AG09309 (cell line): ENCODE data around the gene PLAC8.
A peak's percentile ranks its signal among the peaks of the same experiment; 100 is the strongest.

Experiments
- DNase-seq: peaks from one replicate; pipeline ENCODE4 v3.0.0-alpha.2; 2010; ENCODE audit warnings: low read depth
- H3K4me3 ChIP-seq: 2 replicates; pipeline ENCODE4 v1.5.1; 2011; ENCODE audit warnings: mild to moderate bottlenecking, low read depth, low read length, moderate library complexity; ENCODE audit not compliant: control insufficient read depth
- CTCF ChIP-seq: IDR thresholded peaks from 2 replicates; pipeline ENCODE4 v1.5.1; 2011; ENCODE audit warnings: mild to moderate bottlenecking, low read depth, low read length, inconsistent platforms; ENCODE audit not compliant: insufficient read depth, control insufficient read depth; ENCODE audit errors: missing control alignments

PLAC8 gene

DNA sequence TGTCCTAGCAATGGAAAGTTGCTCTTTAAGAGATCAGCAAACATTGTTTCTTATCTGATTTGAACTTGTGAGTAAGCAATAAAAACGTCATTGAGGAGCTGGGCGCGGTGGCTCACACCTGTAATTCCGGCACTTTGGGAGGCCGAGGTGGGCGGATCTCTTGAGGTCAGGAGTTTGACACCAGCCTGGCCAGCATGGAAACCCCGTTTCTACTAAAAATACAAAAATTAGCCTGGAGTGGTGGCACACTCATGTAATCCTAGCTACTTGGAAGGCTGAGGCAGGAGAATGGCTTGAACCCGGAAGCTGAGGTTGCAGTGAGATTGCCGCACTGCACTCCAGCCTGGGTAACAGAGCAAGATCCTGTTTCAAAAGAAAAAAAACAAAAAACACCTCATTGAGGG, 11.2 kb upstream of the PLAC8 start:
- no peak for DNase-seq
- no peak for TF ChIP-seq CTCF
- no peak overlapping the region for H3K4me3 ChIP-seq

DNA sequence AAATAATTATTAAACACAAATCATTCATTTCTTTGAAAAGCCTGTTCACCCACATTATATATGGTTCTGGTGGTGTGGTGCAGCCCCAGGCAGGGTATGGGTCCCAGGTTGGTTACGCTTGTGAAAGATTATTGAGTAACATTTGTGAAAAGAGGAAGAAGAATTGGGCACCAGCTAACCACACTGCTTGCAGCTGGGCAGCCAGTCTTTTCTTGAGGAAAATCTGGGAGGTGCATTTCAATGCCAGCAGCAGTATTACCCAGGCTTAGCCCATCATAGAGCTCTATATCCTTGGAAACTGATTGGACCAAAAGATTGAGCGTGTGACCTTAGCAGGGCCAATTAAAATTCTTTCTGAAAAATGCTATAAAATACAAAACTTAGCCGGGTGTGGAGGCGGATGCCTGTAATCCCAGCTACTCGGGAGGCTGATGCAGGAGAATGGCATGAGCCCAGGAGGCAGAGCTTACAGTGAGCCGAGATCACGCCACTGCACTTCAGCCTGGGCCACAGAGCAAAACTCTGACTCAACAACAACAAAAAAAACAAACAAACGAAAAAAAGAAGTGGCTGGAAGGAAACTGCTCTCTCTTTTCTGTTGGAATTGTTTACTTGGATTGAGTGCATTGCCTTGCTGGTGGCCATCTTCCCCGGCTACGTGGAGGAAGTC, 9.7 kb upstream of the PLAC8 start:
- no peak for DNase-seq
- no peak overlapping the region for H3K4me3 ChIP-seq
- no peak for TF ChIP-seq CTCF

- no peak overlapping the region for H3K4me3 ChIP-seq
- TF ChIP-seq CTCF: no peak
- DNase-seq: no peak
Observed at GRCh38 chr4:83121246-83121645, 6.7 kb upstream of the PLAC8 start.

- peak; percentile 37 for DNase-seq
- no peak overlapping the region for H3K4me3 ChIP-seq
- TF ChIP-seq CTCF: no peak
Observed at GRCh38 chr4:83118869-83119268, 4.3 kb upstream of the PLAC8 start.

DNA sequence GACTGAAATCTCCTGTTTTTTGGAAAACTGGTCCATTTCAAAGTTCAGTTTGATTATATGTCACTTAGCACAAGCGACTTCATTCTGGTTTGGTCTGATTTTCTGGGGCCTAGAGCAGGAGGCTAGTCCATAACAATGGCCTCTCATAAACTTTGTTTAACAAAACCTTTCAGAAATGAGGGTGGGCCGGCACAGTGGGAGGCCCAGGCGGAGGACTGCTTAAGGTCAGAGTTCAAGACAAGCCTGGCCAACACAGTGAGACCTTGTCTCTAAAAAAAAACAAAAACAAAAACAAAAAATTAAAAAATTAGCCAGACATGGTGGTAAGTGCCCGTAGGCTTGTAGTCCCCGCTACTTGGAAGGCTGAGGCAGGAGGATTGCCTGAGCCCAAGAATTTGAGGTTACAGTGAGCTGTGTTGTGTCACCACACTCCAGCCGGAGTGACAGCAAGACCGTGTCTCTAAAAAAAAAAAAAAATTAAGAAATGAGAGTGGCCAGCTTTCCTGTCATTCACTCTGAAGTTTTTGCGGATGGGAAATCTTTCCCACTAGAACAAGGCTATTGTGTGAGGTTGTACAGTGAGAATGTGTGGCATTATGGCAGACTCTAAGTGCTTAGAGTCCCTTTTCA, 1.2 kb upstream of the PLAC8 start:
- no peak overlapping the region for H3K4me3 ChIP-seq
- no peak for TF ChIP-seq CTCF
- no peak for DNase-seq

- no peak for TF ChIP-seq CTCF
- H3K4me3 ChIP-seq: no peak overlapping the region
- DNase-seq: no peak
Observed at GRCh38 chr4:83115000-83115399, 471 bp upstream of the PLAC8 start.
